CD8-positive, alpha-beta memory T cell (primary cell): ENCODE measurements around the gene GCAT. TPM values are rescaled to one million over a fixed set of nuclear protein-coding genes. Genes with fewer than 3 reads are reported as not detected.

ENCODE experiments used
- CTCF ChIA-PET: fragments of 350-600 bp; sonication (Branson Sonifier 250); formaldehyde crosslinking; loops from one replicate; lab custom pipeline; 2021; ENCODE audit warnings: antibody characterized with exemption; lab: Charles Lee
- POLR2A ChIA-PET: fragments of 350-600 bp; sonication (Branson Sonifier 250); formaldehyde crosslinking; loops from one replicate; lab custom pipeline; 2021; ENCODE audit warnings: antibody characterized with exemption; lab: Charles Lee
- DNase-seq, 5 donors: peaks; one replicate each; pipeline versions ENCODE4 v3.0.0 to v3.0.0-alpha.2; 2020 to 2022; ENCODE audit warnings: mixed read lengths in 1 of 5
- H3K27ac ChIP-seq: one replicate; pipeline ENCODE4 v1.7.0; 2013; ENCODE audit warnings: low read depth, mild to moderate bottlenecking, low read length, moderate library complexity
- H3K27me3 ChIP-seq: 2 replicates; pipeline ENCODE4 v1.7.0; 2013; ENCODE audit warnings: low read length, mild to moderate bottlenecking; ENCODE audit not compliant: insufficient read depth, poor library complexity, severe bottlenecking
- H3K36me3 ChIP-seq: 2 replicates; pipeline ENCODE4 v1.7.0; 2013; ENCODE audit warnings: mild to moderate bottlenecking, low read length, moderate library complexity; ENCODE audit not compliant: insufficient read depth
- H3K4me1 ChIP-seq: 2 replicates; pipeline ENCODE4 v1.7.0; 2013; ENCODE audit warnings: mild to moderate bottlenecking, low read length, moderate library complexity; ENCODE audit not compliant: insufficient read depth
- H3K4me3 ChIP-seq: 2 replicates; pipeline ENCODE4 v1.7.0; 2013; ENCODE audit warnings: mild to moderate bottlenecking, low read length
- H3K9me3 ChIP-seq: 2 replicates; pipeline ENCODE4 v1.7.0; 2013; ENCODE audit warnings: mild to moderate bottlenecking, low read length
- H3K27ac Mint-ChIP-seq, 8 donors: one replicate each; pipeline ENCODE4 v1.8.0; 2020 to 2021; ENCODE audit warnings: mixed read lengths in 8 of 8, mild to moderate bottlenecking in 6 of 8, inconsistent platforms in 3 of 8, moderate library complexity in 3 of 8
- H3K27me3 Mint-ChIP-seq, 2 donors: one replicate each; pipeline ENCODE4 v1.8.0; 2020 to 2021; ENCODE audit warnings: mixed read lengths in 2 of 2, mild to moderate bottlenecking in 1 of 2, moderate library complexity in 1 of 2
- H3K36me3 Mint-ChIP-seq, 3 donors: one replicate each; pipeline ENCODE4 v1.8.0; 2020 to 2021; ENCODE audit warnings: mixed read lengths in 3 of 3, inconsistent platforms in 1 of 3, mild to moderate bottlenecking in 1 of 3
- H3K4me1 Mint-ChIP-seq, 3 donors: one replicate each; pipeline ENCODE4 v1.8.0; 2020 to 2021; ENCODE audit warnings: mixed read lengths in 3 of 3, inconsistent platforms in 1 of 3, mild to moderate bottlenecking in 1 of 3
- H3K4me3 Mint-ChIP-seq, 7 donors: one replicate each; pipeline ENCODE4 v1.8.0; 2020 to 2021; ENCODE audit warnings: mixed read lengths in 7 of 7, mild to moderate bottlenecking in 6 of 7, moderate library complexity in 4 of 7, inconsistent platforms in 2 of 7
- H3K9me3 Mint-ChIP-seq, 5 donors: one replicate each; pipeline ENCODE4 v1.8.0; 2020 to 2022; ENCODE audit warnings: mixed read lengths in 5 of 5, mild to moderate bottlenecking in 3 of 5, moderate library complexity in 2 of 5, inconsistent platforms in 1 of 5
- polyA plus RNA-seq: library from polyadenylated mRNA; unstranded; fragments of 300-500 nt; fragmentation: Illumina TruSeq; gene quantifications from one replicate; pipeline ENCODE4 v1.2.3, GENCODE V29; 2021
- total RNA-seq, 2 experiments: library from RNA; stranded (reverse); gene quantifications; one replicate each; pipeline ENCODE4 v1.2.3, GENCODE V29; 2021

The GCAT gene
- total and polyA plus RNA-seq, 3 experiments from 2014 or later: 1.6 to 10.0 (median 9.3) TPM

- no peak overlapping the region for H3K4me3 ChIP-seq
- CTCF ChIA-PET: interaction anchor here (1.4 to 2.2 kb wide), 2 partner anchors 21 to 24 kb away, joined by 5 to 8 read pairs; no protein-coding TSS in a partner anchor
- peaks cover 10% of the 10 kb centered on the region for H3K36me3 ChIP-seq
- no peak overlapping the region for H3K27ac ChIP-seq
- no peaks in the 10 kb centered on the region for H3K9me3 Mint-ChIP-seq
- H3K27ac Mint-ChIP-seq: peak overlapping the region; percentile 4 to 86 (median 64)
- H3K4me1 ChIP-seq: peaks cover 13% of the 10 kb centered on the region
- no peaks in the 10 kb centered on the region for H3K27me3 Mint-ChIP-seq
- peak overlapping the region; percentile 62 to 83 (median 68) for H3K4me3 Mint-ChIP-seq
- H3K4me1 Mint-ChIP-seq: peaks cover 15 to 23% (median 15%) of the 10 kb centered on the region in 3 donors
- DNase-seq: no peak
- POLR2A ChIA-PET: interaction anchor here (0.6 to 1.1 kb wide), 2 partner anchors 11 to 15 kb away, joined by 5 to 8 read pairs; no protein-coding TSS in a partner anchor
- peaks cover 0 to 24% (median under 1%) of the 10 kb centered on the region in 3 donors for H3K36me3 Mint-ChIP-seq
- no peaks in the 10 kb centered on the region for H3K9me3 ChIP-seq
- H3K27me3 ChIP-seq: no peaks in the 10 kb centered on the region
These were observed 34.5 kb downstream of the GCAT start for GRCh38 chr22:37842015-37842793.

GRCh38 chr22:37843741-37844089 is 36.0 kb downstream of the GCAT start:
- peak overlapping the region; percentile 87 for H3K27ac ChIP-seq
- no peaks in the 10 kb centered on the region for H3K9me3 ChIP-seq
- H3K36me3 ChIP-seq: peaks cover 4% of the 10 kb centered on the region
- peak in 2 of 5 donors; percentile 28 to 73 for DNase-seq
- CTCF ChIA-PET: interaction anchor here (0.9 to 3.7 kb wide), 6 partner anchors 9 to 201 kb away, joined by 3 to 24 read pairs (median 4); partner anchors contain the start of gene MICALL1
- peaks cover 18 to 31% (median 18%) of the 10 kb centered on the region in 3 donors for H3K4me1 Mint-ChIP-seq
- peaks cover 0 to 12% (median 0%) of the 10 kb centered on the region in 3 donors for H3K36me3 Mint-ChIP-seq
- no peaks in the 10 kb centered on the region for H3K27me3 ChIP-seq
- H3K4me3 Mint-ChIP-seq: peak overlapping the region; percentile 87 to 95 (median 89)
- POLR2A ChIA-PET: interaction anchor here (0.9 to 1.4 kb wide), 7 partner anchors 11 to 862 kb away, joined by 3 to 9 read pairs (median 6); partner anchors contain the start of genes GCAT, GTPBP1 and MICALL1
- H3K4me3 ChIP-seq: peak overlapping the region; percentile 72
- no peaks in the 10 kb centered on the region for H3K27me3 Mint-ChIP-seq
- H3K27ac Mint-ChIP-seq: peak overlapping the region; percentile 74 to 93 (median 90)
- H3K9me3 Mint-ChIP-seq: no peaks in the 10 kb centered on the region
- H3K4me1 ChIP-seq: peaks cover 21% of the 10 kb centered on the region

GRCh38 chr22:37844904-37845329 is 37.2 kb downstream of the GCAT start:
- no peaks in the 10 kb centered on the region for H3K9me3 Mint-ChIP-seq
- peaks cover 24% of the 10 kb centered on the region for H3K4me1 ChIP-seq
- no peaks in the 10 kb centered on the region for H3K9me3 ChIP-seq
- H3K27ac Mint-ChIP-seq: peak overlapping the region in 6 of 8 donors; percentile 89 to 96 (median 93)
- peak overlapping the region; percentile 82 to 95 (median 88) for H3K4me3 Mint-ChIP-seq
- peaks cover under 1% of the 10 kb centered on the region for H3K36me3 ChIP-seq
- no peak for DNase-seq
- POLR2A ChIA-PET: interaction anchor here (0.8 to 1.4 kb wide), 4 partner anchors 13 to 212 kb away, joined by 3 to 9 read pairs (median 7); partner anchors contain the start of gene GCAT
- H3K27me3 ChIP-seq: no peaks in the 10 kb centered on the region
- peaks cover 0 to 13% (median 0%) of the 10 kb centered on the region in 3 donors for H3K36me3 Mint-ChIP-seq
- no peaks in the 10 kb centered on the region for H3K27me3 Mint-ChIP-seq
- peaks cover 28 to 40% (median 30%) of the 10 kb centered on the region in 3 donors for H3K4me1 Mint-ChIP-seq
- CTCF ChIA-PET: interaction anchor here (0.9 to 3.7 kb wide), 4 partner anchors 8 to 62 kb away, joined by 3 to 24 read pairs (median 7); partner anchors contain the start of gene MICALL1
- H3K4me3 ChIP-seq: peak overlapping the region; percentile 50
- H3K27ac ChIP-seq: peak overlapping the region; percentile 87

GRCh38 chr22:37846433-37846832 is 38.7 kb downstream of the GCAT start:
- POLR2A ChIA-PET: no interaction called here
- CTCF ChIA-PET: interaction anchor here (3.7 kb wide), 1 partner anchor 28 kb away, joined by 24 read pairs; no protein-coding TSS in a partner anchor
- no peak overlapping the region for H3K27ac ChIP-seq
- H3K4me1 ChIP-seq: peaks cover 38% of the 10 kb centered on the region
- Mint-ChIP-seq H3K4me1 (peaks cover 39 to 53% (median 45%) of the 10 kb centered on the region in 3 donors), H3K9me3 (no peaks in the 10 kb centered on the region), H3K27me3 (no peaks in the 10 kb centered on the region), H3K36me3 (peaks cover 0 to 20% (median 0%) of the 10 kb centered on the region in 3 donors), H3K4me3 (peak overlapping the region in 5 of 7 donors; percentile 12 to 69 (median 26)), H3K27ac (peak overlapping the region in 1 of 8 donors; percentile 23)
- no peak overlapping the region for H3K4me3 ChIP-seq
- no peak for DNase-seq
- no peaks in the 10 kb centered on the region for H3K9me3 ChIP-seq
- H3K27me3 ChIP-seq: no peaks in the 10 kb centered on the region
- no peaks in the 10 kb centered on the region for H3K36me3 ChIP-seq

- Histone ChIP-seq H3K36me3 (peaks cover 13% of the 10 kb centered on the region), H3K4me1 (peaks cover 40% of the 10 kb centered on the region), H3K27ac (peak overlapping the region; percentile 85), H3K27me3 (no peaks in the 10 kb centered on the region), H3K9me3 (no peaks in the 10 kb centered on the region), H3K4me3 (peak overlapping the region; percentile 79)
- H3K36me3 Mint-ChIP-seq: peaks cover 4 to 33% (median 5%) of the 10 kb centered on the region in 3 donors
- H3K4me1 Mint-ChIP-seq: peaks cover 37 to 52% (median 44%) of the 10 kb centered on the region in 3 donors
- ChIA-PET CTCF (interaction anchor here (1.9 kb wide), 1 partner anchor 15 kb away, joined by 13 read pairs; no protein-coding TSS in a partner anchor), POLR2A (no interaction called here)
- H3K9me3 Mint-ChIP-seq: no peaks in the 10 kb centered on the region
- H3K4me3 Mint-ChIP-seq: peak overlapping the region; percentile 90 to 99 (median 95)
- H3K27ac Mint-ChIP-seq: peak overlapping the region; percentile 94 to 99 (median 98)
- no peaks in the 10 kb centered on the region for H3K27me3 Mint-ChIP-seq
- DNase-seq: no peak
These were observed 40.9 kb downstream of the GCAT start for GRCh38 chr22:37848587-37849088.

- Mint-ChIP-seq H3K27ac (peak within 1 kb of the TSS; percentile 94 to 99 (median 98)), H3K36me3 (peaks cover 5 to 39% (median 8%) of the 10 kb centered on the region in 3 donors), H3K9me3 (no peaks in the 10 kb centered on the region), H3K27me3 (no peaks in the 10 kb centered on the region), H3K4me1 (peaks cover 40 to 56% (median 50%) of the 10 kb centered on the region in 3 donors), H3K4me3 (peak within 1 kb of the TSS; percentile 90 to 99 (median 95))
- no peaks in the 10 kb centered on the region for H3K9me3 ChIP-seq
- H3K27me3 ChIP-seq: no peaks in the 10 kb centered on the region
- H3K4me3 ChIP-seq: peak within 1 kb of the TSS; percentile 79
- H3K4me1 ChIP-seq: peaks cover 40% of the 10 kb centered on the region
- DNase-seq: peak; percentile 79 to 91 (median 84)
- peaks cover 13% of the 10 kb centered on the region for H3K36me3 ChIP-seq
- peak within 1 kb of the TSS; percentile 85 for H3K27ac ChIP-seq
- POLR2A ChIA-PET: no interaction called here
- CTCF ChIA-PET: interaction anchor here (1.9 kb wide), 1 partner anchor 15 kb away, joined by 13 read pairs; no protein-coding TSS in a partner anchor
These were observed 41.5 kb downstream of the GCAT start, which contains the start of gene EIF3L for GRCh38 chr22:37849089-37849751. Gene EIF3L, plus strand, starts transcription at chr22:37849419. Its CDS starts 31 bp downstream, at chr22:37849450.

GRCh38 chr22:37850801-37851200 is 43.1 kb downstream of the GCAT start:
- Mint-ChIP-seq H3K36me3 (peaks cover 8 to 55% (median 8%) of the 10 kb centered on the region in 3 donors), H3K27ac (peak overlapping the region; percentile 22 to 84 (median 68)), H3K4me1 (peaks cover 49 to 66% (median 63%) of the 10 kb centered on the region in 3 donors), H3K9me3 (no peaks in the 10 kb centered on the region), H3K27me3 (no peaks in the 10 kb centered on the region), H3K4me3 (peak overlapping the region; percentile 51 to 96 (median 92))
- Histone ChIP-seq H3K27ac (no peak overlapping the region), H3K4me1 (peaks cover 36% of the 10 kb centered on the region), H3K9me3 (no peaks in the 10 kb centered on the region), H3K4me3 (no peak overlapping the region), H3K27me3 (no peaks in the 10 kb centered on the region), H3K36me3 (peaks cover 26% of the 10 kb centered on the region)
- ChIA-PET CTCF (interaction anchor here (0.9 to 1.9 kb wide), 3 partner anchors 13 to 34 kb away, joined by 3 to 13 read pairs (median 4); no protein-coding TSS in a partner anchor), POLR2A (no interaction called here)
- no peak for DNase-seq
